ENCODE data around the gene C17orf114.

DNA sequence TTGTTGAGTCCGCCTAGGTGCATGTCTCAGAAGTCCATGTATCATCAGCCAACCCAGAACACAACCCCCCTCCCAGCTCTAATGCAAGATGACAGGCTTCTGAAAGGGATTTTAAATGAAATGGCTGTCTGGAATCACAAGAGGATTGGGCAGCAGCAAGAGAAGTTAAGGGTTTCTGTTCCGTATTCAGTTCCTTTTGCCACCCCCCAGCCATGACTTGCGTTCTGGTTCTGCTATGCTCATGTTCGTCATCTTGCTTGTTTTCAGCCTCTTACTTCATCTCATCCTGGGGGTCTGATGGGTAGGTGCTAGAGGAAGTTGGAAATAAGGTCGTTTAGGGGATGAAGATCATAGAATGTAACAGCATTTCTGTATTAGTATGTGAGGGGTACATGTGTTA, 43.0 kb upstream of the C17orf114 start:
- TF ChIP-seq, protein P1, sequence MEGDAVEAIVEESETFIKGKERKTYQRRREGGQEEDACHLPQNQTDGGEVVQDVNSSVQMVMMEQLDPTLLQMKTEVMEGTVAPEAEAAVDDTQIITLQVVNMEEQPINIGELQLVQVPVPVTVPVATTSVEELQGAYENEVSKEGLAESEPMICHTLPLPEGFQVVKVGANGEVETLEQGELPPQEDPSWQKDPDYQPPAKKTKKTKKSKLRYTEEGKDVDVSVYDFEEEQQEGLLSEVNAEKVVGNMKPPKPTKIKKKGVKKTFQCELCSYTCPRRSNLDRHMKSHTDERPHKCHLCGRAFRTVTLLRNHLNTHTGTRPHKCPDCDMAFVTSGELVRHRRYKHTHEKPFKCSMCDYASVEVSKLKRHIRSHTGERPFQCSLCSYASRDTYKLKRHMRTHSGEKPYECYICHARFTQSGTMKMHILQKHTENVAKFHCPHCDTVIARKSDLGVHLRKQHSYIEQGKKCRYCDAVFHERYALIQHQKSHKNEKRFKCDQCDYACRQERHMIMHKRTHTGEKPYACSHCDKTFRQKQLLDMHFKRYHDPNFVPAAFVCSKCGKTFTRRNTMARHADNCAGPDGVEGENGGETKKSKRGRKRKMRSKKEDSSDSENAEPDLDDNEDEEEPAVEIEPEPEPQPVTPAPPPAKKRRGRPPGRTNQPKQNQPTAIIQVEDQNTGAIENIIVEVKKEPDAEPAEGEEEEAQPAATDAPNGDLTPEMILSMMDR (conservative IDR thresholded peaks at IDR 0.05; ENCODE audit: low read length), result no peak
- no peak for TF ChIP-seq EZH2phosphoT487 (IDR thresholded peaks at IDR 0.05; ENCODE audit: borderline replicate concordance, low read depth, low read length)

Data from OCI-LY7 (cell line).